Suprapubic skin (tissue), 4 donors: ENCODE data around the gene PODXL. TPM values are rescaled to one million over a fixed set of nuclear protein-coding genes. Genes with fewer than 3 reads are reported as not detected.
A peak's percentile ranks its signal among the peaks of the same experiment; 100 is the strongest.

Experiments used
- DNase-seq, 2 donors: peaks; one replicate each; pipeline ENCODE4 v3.0.0-alpha.2; 2019; ENCODE audit warnings: low spot score in 2 of 2
- H3K27ac ChIP-seq: fragments of 200-600 bp; sonication (generic); one replicate; pipeline ENCODE4 v1.5.1; 2019
- H3K27me3 ChIP-seq: fragments of 200-600 bp; sonication (generic); one replicate; pipeline ENCODE4 v1.5.1; 2019
- H3K36me3 ChIP-seq: fragments of 200-600 bp; sonication (generic); one replicate; pipeline ENCODE4 v1.5.1; 2019
- H3K4me1 ChIP-seq: fragments of 200-600 bp; sonication (generic); one replicate; pipeline ENCODE4 v1.5.1; 2019
- H3K4me3 ChIP-seq: fragments of 200-600 bp; sonication (generic); one replicate; pipeline ENCODE4 v1.5.1; 2019; ENCODE audit warnings: mild to moderate bottlenecking
- H3K9me3 ChIP-seq: fragments of 200-600 bp; sonication (generic); one replicate; pipeline ENCODE4 v1.5.1; 2019
- CTCF ChIP-seq, 2 donors: fragments of 200-600 bp in 1 of 2; fragments of 450-650 bp in 1 of 2; sonication (generic) in 1 of 2; IDR thresholded peaks; one replicate each; pipeline ENCODE4 v1.5.1; 2016 to 2019; ENCODE audit warnings: antibody characterized with exemption in 2 of 2, mild to moderate bottlenecking in 1 of 2, moderate library complexity in 1 of 2
- EP300 ChIP-seq: sonication (generic); formaldehyde crosslinking; IDR thresholded peaks from one replicate; pipeline ENCODE4 v1.6.1; 2017; ENCODE audit warnings: antibody characterized with exemption
- POLR2A ChIP-seq, 2 donors: fragments of 450-650 bp; IDR thresholded peaks; one replicate each; pipeline ENCODE4 v1.6.1; 2017; ENCODE audit warnings: antibody characterized with exemption in 2 of 2, mild to moderate bottlenecking in 2 of 2, moderate library complexity in 2 of 2
- POLR2AphosphoS5 ChIP-seq, 3 donors: sonication (generic); formaldehyde crosslinking; IDR thresholded peaks; one replicate each; pipeline ENCODE4 v1.6.1; 2017; ENCODE audit warnings: antibody characterized with exemption in 3 of 3
- WGBS: methylation state at CpG from one replicate; pipeline ENCODE4 v1.1.5; 2018; 5-methylcytosine and 5-hydroxymethylcytosine counted together
- total RNA-seq, 4 donors: library from RNA; depleted of rRNA; stranded (reverse); fragments of >200 nt; gene quantifications; one replicate each; pipeline ENCODE4 v1.1.0, GENCODE V29; 2016

PODXL gene
- total RNA-seq, 4 donors from 2014 or later = 10.2 to 27.9 (median 17.8) TPM

GRCh38 chr7:131556909-131557651 is 652 bp upstream of the PODXL start:
- no peak for DNase-seq
- no peaks in the 10 kb centered on the region for H3K36me3 ChIP-seq
- peak overlapping the region; percentile 39 for H3K27ac ChIP-seq
- no peaks in the 10 kb centered on the region for H3K9me3 ChIP-seq
- 3% methylated on average over 8 of the region's 25 CpGs for WGBS
- H3K4me1 ChIP-seq = peaks cover 29% of the 10 kb centered on the region
- no peak for TF ChIP-seq EP300
- TF ChIP-seq POLR2AphosphoS5 (IDR thresholded peaks at IDR 0.05) = no peak
- TF ChIP-seq POLR2A (IDR thresholded peaks at IDR 0.05) = no peak
- no peak for TF ChIP-seq CTCF (IDR thresholded peaks at IDR 0.05)
- peaks cover 18% of the 10 kb centered on the region for H3K27me3 ChIP-seq
- H3K4me3 ChIP-seq = peak overlapping the region; percentile 69

- Histone ChIP-seq H3K4me1 (peaks cover 29% of the 10 kb centered on the region), H3K4me3 (peak overlapping the region; percentile 69), H3K36me3 (no peaks in the 10 kb centered on the region), H3K9me3 (no peaks in the 10 kb centered on the region), H3K27me3 (peaks cover 12% of the 10 kb centered on the region), H3K27ac (no peak overlapping the region)
- no peak for DNase-seq
- WGBS = 8% methylated on average over 22 of the region's 30 CpGs
- TF ChIP-seq POLR2A (IDR thresholded peaks at IDR 0.05) (no peak), POLR2AphosphoS5 (IDR thresholded peaks at IDR 0.05) (no peak), EP300 (no peak), CTCF (IDR thresholded peaks at IDR 0.05) (no peak)
Measured at GRCh38 chr7:131555552-131556052, 826 bp downstream of the PODXL start.

GRCh38 chr7:131554880-131555516 is 1.4 kb downstream of the PODXL start:
- Histone ChIP-seq H3K27ac (no peak overlapping the region), H3K9me3 (no peaks in the 10 kb centered on the region), H3K4me1 (peaks cover 29% of the 10 kb centered on the region), H3K27me3 (peaks cover 12% of the 10 kb centered on the region), H3K4me3 (peak overlapping the region; percentile 69), H3K36me3 (no peaks in the 10 kb centered on the region)
- 39% methylated on average over 11 of the region's 12 CpGs for WGBS
- no peak for DNase-seq
- TF ChIP-seq CTCF (IDR thresholded peaks at IDR 0.05) (no peak), EP300 (no peak), POLR2A (IDR thresholded peaks at IDR 0.05) (no peak), POLR2AphosphoS5 (IDR thresholded peaks at IDR 0.05) (no peak)

- no peak for DNase-seq
- H3K9me3 ChIP-seq = no peaks in the 10 kb centered on the region
- 48% methylated on average over 4 of the region's 4 CpGs for WGBS
- peaks cover 12% of the 10 kb centered on the region for H3K27me3 ChIP-seq
- peak overlapping the region; percentile 69 for H3K4me3 ChIP-seq
- H3K36me3 ChIP-seq = no peaks in the 10 kb centered on the region
- no peak for TF ChIP-seq EP300
- TF ChIP-seq POLR2A (IDR thresholded peaks at IDR 0.05) = no peak
- no peak for TF ChIP-seq CTCF (IDR thresholded peaks at IDR 0.05)
- TF ChIP-seq POLR2AphosphoS5 (IDR thresholded peaks at IDR 0.05) = no peak
- peaks cover 29% of the 10 kb centered on the region for H3K4me1 ChIP-seq
- no peak overlapping the region for H3K27ac ChIP-seq
Measured at GRCh38 chr7:131553931-131554330, 2.5 kb downstream of the PODXL start.

- Histone ChIP-seq H3K27ac (no peak overlapping the region), H3K27me3 (peaks cover 4% of the 10 kb centered on the region), H3K36me3 (no peaks in the 10 kb centered on the region), H3K4me3 (no peak overlapping the region), H3K9me3 (no peaks in the 10 kb centered on the region), H3K4me1 (peaks cover 15% of the 10 kb centered on the region)
- no peak for DNase-seq
- 100% methylated on average over 3 of the region's 6 CpGs for WGBS
- no peak for TF ChIP-seq CTCF (IDR thresholded peaks at IDR 0.05)
Measured at GRCh38 chr7:131552053-131552452, 4.4 kb downstream of the PODXL start.
